Measurements from ENCODE around the gene IGFBP7.
"Not testable (repeated sequence)": the region's sequence is repeated elsewhere in the genome, so short reads cannot be mapped to it uniquely, and the experiment has no call there.

Gene IGFBP7

DNA sequence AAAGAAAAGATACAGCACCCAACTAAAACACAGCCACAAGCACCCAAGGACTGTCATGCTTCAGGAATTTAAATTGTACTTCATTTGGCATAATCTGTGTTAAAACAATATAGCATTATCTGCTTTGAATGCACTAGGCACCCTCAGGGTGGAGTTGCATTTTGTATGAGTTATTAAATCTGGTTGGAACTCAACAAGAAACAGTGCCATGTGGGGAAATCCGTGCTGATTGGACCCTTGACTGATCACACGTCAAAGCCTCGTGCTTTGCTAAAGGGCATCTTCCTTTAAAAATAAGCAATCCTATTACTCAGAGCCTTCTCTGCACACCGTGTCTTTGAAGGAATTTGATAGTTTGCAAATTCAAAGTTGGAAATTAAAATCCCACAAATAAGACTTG lies 35.4 kb downstream of the IGFBP7 start:
- peak; percentile 63 for DNase-seq (ENCODE audit: low read depth, low spot score)

DNA sequence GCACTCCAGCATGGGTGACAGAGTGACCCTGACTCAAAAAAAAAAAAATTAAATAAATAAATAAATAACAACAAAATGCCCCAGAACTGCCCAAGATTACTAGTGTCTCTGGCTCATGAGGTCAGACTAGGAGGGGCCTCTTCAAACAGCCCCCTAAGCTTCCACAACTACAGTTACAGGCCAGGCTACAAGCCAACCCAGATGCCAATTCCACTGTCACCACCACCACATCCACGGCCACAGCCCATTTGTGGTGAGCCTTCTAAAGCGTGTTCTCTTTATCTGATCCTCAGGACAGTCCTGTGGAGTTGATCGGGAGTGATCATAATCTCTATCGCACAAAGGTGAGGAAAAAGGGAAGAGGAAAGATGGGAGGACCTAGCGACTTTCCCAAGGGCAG lies 36.6 kb downstream of the IGFBP7 start:
- no peak for DNase-seq (ENCODE audit: low read depth, low spot score)

DNA sequence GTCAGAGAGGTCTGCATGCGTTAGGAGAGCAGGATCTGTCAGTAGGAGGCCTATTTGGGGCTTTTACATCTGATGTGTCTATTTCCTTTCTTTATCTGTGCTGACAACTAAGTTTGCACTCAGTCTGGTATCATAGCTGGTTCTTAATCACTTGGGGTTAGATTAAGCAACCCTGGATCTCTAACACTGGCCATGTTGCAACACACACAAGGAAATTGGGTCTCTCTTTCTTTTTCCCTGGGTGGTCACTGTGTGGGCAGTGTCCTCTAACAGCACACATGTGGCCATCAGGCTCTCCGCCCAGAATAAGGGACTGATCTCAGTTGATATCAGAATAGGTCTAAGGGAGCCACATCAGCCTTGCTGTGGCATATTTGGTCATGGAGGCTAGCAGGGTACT lies 38.9 kb downstream of the IGFBP7 start:
- no peak for DNase-seq (ENCODE audit: low read depth, low spot score)

DNA sequence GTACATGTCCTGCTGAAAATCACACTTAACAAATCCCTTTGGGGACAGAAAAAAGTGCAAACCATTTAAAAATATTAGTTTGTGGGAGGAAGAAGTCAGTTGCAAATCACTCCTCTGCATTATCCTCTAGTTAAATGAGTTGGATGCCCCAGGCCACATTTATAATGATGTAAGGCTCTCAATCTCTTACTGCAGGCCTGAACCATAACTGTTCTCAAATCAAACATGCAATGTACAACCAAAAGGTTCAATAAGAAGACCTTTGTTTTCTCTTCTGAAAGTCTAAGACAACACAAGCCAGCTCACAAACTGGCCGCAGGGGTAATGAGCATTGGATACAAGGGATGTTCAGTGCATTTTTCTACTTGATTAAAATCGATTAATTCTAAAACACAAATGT lies 39.7 kb downstream of the IGFBP7 start:
- DNase-seq (ENCODE audit: low read depth, low spot score), result no peak

DNA sequence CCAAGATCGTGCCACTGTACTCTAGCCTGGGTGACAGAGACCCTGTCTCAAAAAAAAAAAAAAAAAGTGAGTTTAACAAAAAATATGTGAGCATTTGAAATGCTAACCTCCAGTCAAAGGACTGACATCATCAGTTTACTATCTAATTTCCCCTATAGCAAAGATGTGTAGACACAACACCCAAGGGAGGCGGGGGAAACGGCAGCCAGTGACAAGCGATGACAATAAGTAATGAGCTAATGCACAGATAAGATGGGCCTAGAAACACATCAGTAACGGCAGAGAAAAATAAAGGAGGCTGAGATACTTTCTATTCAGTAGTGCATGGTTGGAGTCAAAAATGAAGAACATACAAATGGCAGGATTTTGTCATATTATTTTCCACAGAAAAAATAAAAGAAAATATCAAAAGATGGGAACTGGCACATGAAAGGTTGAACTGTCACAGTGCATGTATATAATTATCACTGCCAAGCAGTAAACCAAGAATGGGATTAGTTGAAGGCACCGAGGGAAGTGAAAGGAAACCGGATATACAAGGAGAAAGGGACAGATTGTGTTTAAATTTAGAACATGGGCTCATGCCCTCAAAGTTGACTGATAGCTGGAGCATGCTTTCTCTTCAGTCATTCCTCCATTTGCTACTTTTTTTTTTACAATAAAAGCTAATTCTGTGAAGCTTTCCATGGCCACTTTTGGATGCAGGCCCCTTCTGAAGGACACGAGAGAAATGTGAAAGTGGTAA lies 41.8 kb downstream of the IGFBP7 start:
- DNase-seq (ENCODE audit: low read depth, low spot score), result no peak

DNA sequence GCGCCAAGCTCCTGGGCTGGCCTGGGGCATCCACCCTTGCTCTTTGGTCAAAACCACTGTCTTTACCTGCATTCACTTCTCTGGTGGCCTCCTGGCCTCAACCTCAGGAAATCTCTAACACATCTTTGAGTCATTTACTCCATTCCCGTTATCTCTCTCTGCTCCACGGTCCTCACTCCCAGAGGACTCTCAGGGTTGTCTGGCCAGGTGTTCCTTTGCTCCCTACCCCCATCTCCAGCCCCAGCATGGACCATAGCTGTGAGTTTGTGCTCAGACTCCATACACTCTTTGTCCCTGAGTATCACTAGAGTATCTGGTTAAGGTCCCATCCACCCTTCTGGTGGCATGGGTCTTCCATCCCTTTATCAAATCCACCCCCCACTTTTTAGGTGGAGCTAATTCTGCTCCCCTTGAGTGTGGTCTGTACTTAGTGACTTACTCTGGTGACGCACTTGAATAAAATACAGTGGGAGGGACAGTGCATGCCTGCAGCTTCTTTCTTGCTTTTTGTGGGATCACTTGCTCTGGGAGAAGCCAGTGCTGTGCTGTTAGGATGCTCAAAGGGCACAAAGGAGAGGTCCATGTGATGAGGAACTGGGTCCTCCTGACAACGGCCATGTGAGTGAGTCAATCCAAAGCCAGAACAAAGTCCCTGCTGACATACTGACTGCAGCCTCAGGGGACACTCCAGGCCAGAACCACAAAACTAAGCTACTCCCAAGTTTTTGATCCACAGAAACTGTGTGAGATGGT lies 44.3 kb downstream of the IGFBP7 start:
- no peak for DNase-seq (ENCODE audit: low read depth, low spot score)

DNA sequence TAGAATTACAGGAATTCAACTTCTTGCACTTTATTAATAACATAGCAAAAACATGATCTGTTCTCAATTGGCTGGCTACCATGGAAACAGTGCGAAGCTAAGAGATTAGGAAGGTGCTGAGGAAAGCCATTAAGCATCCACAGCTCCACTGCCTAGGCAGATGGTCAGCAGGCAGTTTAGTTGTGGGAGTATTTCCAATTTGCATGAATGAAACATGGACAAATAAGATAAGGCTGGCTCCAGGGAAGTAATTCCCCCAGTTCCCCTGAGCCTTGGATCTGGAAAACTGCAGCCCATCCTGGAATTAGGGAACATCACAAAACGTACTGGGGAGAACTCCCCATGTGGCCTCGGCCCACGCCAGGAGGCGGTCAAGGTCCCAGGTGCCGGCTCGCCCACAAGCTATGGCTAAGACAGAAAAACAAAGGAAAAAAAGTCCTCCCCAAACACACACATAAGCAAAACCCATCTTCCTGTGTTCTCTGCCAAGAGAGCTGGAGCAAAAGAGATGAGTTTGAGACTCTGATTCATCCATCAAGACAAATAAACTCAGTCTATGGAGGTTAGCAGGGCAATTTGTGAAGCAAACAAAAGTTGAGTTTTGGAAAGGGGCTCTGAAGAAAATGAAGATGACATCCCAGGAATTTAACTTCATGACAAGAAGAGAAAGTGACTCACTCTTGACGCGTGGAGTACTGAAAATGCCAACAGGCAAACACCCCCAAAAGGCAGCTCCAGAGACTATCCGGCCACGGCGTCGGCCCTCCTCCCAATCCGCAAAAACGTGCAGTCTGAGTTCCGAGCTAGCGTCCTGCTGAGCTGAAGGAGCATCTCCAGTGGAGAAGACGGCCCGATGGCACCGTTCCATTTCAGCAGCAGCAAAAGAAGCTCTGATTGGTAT lies 45.1 kb downstream of the IGFBP7 start:
- peak; percentile 55 for DNase-seq (ENCODE audit: low read depth, low spot score)

DNA sequence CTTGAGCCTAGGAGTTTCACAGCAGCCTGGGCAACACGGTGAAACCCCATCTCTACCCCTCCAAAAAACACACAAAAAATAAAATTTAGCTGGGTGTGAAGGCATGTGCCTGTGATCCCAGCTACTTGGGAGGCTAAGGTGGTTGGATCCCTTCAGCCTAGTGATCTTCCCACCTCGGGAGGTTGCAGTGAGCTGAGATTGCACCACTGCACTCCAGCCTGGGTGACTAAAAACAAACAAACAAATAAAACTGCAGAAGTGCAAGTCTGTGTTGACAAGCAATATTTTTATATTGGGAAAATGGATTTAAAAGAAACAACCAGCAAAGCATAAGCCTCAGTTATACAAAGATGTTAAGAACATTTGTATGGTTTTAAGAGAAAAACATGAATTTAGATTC lies 46.1 kb downstream of the IGFBP7 start:
- no peak for DNase-seq (ENCODE audit: low read depth, low spot score)

DNA sequence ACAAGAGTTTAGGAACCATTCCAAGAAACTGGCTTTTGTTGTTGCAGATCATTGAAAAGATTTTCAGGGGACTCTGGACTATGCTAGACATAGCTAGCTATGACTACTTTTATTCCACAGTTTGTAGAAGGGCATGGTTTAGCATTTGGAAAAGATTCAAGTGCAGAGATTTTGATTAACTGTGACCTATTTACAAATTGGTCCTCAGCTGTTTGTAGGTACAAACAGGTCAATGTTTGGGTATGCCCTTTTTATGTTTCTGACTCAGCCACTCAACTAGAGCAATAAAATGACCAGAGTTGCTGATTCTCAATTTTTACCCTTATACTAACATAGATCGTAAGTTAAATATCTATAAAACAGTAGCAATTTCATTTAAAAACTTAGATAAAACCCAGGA lies 46.7 kb downstream of the IGFBP7 start:
- DNase-seq (ENCODE audit: low read depth, low spot score), result no peak

DNA sequence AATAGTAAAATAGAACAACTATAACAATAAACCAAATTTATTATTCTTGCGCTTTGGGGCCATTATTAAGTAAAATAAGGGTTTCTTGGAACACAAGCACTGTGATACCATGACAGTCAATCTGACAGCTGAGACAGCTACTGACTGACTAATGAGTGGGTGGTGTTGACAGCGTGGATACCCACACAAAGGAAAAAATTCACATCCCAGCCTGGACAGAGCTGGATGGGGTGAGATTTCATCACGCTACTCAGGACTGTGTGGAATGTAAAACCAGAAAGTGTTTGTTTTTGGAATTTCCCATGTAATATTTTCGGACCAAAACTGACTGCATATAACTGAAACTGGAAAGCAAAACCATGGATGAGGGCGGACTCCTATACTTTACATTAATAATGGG lies 48.8 kb downstream of the IGFBP7 start:
- DNase-seq (ENCODE audit: low read depth, low spot score), result peak; percentile 76

DNA sequence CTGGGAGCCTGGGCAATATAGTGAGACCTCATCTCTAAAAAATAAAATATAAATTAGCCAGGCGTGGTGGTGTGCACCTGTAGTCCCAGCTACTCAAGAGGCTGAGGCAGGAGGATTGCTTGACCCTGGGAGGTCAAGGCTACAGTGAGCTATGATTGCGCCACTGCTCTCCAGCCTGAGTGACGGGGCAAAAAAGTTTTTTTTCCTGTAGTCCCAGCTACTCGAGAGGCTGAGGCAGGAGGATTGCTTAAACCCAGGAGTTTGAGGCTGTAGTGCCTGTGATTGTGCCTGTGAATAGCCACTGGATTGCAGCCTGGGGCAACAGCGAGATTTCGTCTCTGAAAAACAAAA lies 49.5 kb downstream of the IGFBP7 start:
- not testable (repeated sequence) for DNase-seq (ENCODE audit: low read depth, low spot score)

DNA sequence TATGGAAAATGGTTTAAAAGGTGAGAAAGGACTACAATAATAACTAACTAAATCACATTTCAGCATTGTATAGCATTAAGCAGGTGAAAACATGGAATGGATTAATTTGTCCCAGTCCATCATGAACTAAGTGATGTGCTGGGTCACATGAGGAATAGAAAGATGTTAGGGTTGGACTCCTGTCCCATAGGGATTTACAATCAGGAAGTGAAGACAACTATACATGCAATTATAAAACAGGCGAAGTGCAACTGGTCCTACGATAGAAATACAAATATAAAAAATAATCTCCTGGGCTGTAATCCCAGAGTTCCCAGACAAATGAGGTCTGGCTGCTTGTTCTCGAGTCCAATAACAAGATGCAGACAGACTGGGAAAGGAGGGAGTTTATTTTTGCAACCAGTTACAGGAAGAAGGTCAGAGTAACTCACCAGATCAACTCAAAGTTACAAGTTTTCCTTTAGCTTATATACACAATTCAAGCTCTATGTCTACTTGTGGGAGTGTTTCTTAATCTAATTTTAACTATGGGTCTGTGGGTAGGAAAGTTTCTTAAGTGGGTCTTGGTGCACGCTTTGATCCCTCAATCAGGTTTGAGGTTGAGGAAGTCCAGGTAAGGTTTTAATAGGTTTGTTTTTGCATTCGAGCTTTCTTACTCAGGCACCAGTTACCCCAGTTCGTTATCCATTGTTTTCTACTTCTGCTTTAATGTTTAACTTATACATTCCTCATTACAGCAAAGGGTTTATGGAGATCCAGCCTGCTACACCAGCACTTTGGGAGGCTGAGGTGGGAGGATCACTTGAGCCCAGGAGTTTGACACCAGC lies 50.1 kb downstream of the IGFBP7 start:
- DNase-seq (ENCODE audit: low read depth, low spot score), result no peak

DNA sequence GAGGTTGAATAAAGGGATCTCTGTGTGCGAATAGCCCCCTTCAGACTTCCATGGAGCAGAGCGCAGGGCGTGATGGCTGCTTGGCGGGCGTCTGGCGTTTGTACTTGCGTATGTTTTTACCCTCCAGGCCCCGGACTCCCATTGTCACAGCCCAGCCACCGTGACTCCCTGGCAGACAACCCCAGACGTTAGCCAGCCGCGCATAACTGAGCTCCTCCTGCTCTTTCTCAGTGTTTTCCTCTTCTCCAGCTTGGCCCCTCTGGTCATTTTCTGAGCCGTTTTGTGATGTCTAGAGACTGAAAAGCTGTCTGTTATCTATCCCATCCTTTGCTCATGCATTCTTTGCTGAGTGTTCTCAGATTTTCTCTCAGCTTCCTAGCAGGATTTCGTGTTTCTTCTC lies 54.3 kb downstream of the IGFBP7 start:
- peak; percentile 42 for DNase-seq (ENCODE audit: low read depth, low spot score)

DNA sequence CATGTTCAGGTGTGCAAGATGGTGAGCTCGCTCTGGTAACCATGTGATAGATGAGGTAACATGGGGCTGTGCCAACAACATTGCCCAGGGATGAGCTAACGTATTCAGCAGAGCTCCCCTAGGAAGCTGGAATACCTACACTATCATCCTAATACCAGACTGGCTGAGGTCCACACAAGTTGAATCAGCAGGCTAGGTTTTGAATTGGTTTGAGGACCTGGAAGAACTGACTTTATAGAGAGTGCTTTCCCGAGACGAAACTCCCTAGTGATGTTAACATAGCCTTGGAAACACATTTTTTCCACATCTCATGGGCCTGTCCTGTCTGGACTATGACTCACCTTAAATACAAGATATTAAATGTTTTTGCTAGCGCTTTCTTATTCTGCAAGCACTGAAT lies 56.7 kb downstream of the IGFBP7 start:
- peak; percentile 81 for DNase-seq (ENCODE audit: low read depth, low spot score)

DNA sequence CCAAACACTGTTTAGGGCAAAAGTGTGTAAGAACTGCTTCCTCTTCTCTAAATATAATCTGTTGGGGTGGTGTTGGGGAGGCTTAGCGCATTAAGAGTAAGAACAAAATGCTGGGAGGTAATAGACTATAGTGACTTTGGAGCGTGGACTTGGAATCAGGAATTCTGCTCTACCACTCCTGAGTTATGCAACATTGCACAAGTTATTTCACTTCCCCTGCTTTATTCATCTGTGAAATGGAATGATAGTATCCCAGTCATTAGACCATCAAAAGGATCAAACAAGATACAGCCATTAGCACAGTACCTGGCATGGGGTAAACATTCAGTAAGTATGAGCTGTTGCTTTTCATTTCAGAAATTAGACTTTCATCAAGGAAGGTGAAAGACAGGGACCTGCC lies 58.7 kb downstream of the IGFBP7 start:
- DNase-seq (ENCODE audit: low read depth, low spot score), result no peak

DNA sequence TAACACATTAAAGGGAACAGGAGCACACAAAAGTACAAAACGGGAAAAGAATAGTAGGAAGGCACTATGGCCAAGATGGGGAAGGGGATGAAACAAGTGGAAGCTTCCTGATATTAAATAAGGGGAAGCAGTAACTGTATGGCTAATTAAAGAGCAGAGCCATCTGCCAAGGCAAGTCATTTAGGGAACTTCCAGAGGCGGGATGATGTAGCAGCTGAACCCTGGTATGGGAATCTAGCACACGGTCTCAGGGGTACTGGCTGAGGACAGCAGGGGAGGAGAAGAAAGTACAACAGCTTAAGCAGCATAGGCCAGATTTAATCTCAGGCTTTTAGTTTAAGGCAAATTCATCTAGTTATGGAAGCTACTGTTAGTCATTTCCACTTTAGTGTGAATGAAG lies 59.1 kb downstream of the IGFBP7 start:
- DNase-seq (ENCODE audit: low read depth, low spot score), result no peak

DNA sequence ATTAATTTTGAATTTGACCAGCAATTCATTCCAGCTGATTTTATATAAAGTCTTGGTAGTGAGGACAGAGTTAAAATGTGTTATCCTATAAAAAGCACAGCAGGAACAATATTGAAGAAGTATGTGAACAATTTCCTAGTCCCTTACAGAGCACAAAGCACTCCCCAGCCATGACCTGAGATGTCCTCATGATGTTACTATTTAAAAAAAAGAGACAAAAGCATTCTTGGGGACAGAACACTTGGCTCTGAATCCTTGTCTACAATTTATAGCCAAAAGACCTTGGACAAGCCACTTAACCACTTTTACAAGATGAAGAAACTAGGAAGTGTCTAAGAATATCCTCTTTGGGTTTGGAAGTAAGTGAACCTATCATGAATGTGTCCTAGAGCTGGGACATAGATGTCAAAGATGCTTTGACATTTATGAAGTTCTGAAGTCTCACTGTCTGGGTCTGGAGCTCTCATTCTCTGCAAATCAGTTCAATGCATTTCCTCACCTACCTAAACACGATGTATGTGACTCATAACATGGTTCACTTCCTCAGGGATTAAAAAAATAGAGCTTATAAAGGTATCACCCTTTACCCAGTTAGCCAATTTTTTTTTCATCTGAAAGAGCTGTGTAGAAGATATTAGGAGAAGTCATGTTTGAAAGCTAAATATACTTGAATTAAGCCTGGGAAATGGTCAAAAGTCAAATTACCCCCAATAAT lies 61.4 kb downstream of the IGFBP7 start:
- no peak for DNase-seq (ENCODE audit: low read depth, low spot score)

DNA sequence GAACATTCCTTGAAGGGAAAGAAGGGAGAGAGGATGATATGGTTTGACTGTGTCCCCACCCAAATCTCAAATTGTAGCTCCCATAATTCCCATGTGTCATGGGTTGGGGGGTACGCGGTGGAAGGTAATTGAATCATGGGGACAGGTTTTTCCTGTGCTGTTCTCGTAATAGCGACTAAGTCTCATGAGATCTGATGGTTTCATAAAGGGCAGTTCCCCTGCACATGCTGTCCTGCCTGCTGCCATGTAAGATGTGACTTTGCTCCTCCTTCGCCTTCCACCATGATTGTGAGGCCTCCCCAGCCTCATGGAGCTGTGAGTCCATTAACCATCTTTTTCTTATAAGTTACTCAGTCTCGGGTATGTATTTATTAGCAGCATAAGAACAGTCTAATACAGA lies 63.1 kb downstream of the IGFBP7 start:
- DNase-seq (ENCODE audit: low read depth, low spot score), result not testable (repeated sequence)

DNA sequence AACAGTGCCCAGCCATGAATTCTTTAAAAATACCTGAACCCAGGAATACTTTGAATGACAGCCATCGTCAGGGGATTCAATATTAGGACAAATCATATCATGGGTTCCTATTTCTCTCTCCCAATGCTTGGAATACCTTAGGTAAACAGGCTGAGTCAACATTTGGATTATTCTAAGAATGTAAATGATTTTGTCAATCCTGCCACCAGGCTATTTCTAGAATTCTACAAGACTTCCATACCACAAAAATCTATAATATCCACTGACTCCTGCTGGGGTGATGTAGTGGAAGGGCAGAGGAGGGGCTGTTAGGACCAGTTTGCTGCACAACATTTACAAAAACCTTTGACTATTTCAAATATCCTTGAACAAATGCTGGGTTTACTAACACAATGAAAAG lies 65.2 kb downstream of the IGFBP7 start:
- DNase-seq (ENCODE audit: low read depth, low spot score), result peak; percentile 81

DNA sequence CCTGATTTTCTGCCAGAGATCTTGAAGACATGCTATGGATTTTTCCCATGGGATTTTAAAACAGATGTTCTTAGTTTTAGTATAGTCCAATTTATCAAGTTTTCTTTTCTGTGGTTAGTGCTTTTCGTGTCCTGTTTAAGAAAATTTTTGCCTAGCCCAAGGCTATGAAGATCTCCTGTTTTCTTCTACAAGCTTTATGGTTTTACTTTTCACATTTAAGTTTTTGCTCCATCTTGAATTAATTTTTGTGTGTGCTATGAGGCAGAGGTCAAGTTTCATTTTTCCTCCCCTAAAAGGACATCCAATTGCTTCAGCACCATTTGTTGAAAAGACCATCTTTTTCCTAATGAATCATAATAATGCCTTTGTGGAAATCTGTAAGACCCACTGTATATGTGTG lies 65.9 kb downstream of the IGFBP7 start:
- no peak for DNase-seq (ENCODE audit: low read depth, low spot score)
